ENCODE measurements around the gene GLYATL2. TPM values are rescaled to one million over a fixed set of nuclear protein-coding genes. Genes with fewer than 3 reads are reported as not detected.

The GLYATL2 gene
- total RNA-seq, 4 donors from 2014 or later = 0.87 to 8.6 (median 3.9) TPM; not detected in 1

DNA sequence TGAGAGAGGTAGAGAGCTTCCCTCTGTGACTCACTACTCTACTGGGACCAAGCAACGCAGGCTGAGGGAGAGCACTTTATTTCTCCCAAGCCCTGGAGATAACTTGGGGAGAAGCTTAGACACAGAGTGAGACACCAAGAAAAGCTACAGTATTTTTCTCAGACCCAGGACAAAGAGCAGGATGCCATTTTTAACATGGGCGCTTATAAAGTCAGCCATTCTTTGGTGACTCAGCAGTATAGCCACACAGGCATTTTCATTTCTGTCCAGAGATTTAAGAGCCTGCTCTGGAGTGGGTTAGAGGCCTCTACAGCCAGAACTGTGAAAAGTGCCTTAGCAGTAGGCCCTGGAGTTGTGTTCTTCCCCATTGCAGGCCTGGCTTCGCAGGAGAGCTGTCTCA lies 57.8 kb downstream of the GLYATL2 start:
- WGBS = 80% methylated on average over 3 of the region's 3 CpGs
- Histone ChIP-seq H3K27me3 (no peaks in the 10 kb centered on the region), H3K36me3 (no peaks in the 10 kb centered on the region), H3K9me3 (no peaks in the 10 kb centered on the region), H3K4me1 (no peaks in the 10 kb centered on the region), H3K4me3 (no peak overlapping the region), H3K27ac (no peak overlapping the region)
- no peak for DNase-seq (ENCODE audit: low spot score in 2 of 2)
- TF ChIP-seq EP300 (IDR thresholded peaks at IDR 0.05) (no peak), POLR2AphosphoS5 (IDR thresholded peaks at IDR 0.05) (no peak), POLR2A (IDR thresholded peaks at IDR 0.05) (no peak)
- TF ChIP-seq, protein P1, sequence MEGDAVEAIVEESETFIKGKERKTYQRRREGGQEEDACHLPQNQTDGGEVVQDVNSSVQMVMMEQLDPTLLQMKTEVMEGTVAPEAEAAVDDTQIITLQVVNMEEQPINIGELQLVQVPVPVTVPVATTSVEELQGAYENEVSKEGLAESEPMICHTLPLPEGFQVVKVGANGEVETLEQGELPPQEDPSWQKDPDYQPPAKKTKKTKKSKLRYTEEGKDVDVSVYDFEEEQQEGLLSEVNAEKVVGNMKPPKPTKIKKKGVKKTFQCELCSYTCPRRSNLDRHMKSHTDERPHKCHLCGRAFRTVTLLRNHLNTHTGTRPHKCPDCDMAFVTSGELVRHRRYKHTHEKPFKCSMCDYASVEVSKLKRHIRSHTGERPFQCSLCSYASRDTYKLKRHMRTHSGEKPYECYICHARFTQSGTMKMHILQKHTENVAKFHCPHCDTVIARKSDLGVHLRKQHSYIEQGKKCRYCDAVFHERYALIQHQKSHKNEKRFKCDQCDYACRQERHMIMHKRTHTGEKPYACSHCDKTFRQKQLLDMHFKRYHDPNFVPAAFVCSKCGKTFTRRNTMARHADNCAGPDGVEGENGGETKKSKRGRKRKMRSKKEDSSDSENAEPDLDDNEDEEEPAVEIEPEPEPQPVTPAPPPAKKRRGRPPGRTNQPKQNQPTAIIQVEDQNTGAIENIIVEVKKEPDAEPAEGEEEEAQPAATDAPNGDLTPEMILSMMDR (IDR thresholded peaks at IDR 0.05) = no peak

DNA sequence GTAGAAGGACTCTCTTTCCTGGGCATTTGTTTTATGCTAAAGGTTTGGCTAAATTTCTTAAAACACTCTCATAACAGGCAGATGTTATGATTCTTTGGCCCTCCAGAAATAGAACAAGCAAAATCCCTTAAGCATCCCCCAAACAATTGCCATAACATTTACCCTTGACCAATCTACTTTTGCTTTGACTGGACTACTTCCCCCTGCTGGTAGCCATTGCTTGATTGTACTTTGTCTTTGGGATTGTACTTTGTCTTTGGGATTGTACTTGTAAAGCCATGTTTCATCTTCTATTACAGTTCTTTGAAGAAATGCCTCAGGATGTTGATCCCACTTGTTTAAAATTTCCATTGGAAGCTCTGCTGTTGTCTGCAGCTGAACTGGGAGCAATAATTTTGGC lies 59.5 kb downstream of the GLYATL2 start:
- Histone ChIP-seq H3K4me3 (no peak overlapping the region), H3K36me3 (no peaks in the 10 kb centered on the region), H3K27me3 (no peaks in the 10 kb centered on the region), H3K9me3 (no peaks in the 10 kb centered on the region), H3K4me1 (no peaks in the 10 kb centered on the region), H3K27ac (no peak overlapping the region)
- no peak for DNase-seq (ENCODE audit: low spot score in 2 of 2)
- TF ChIP-seq EP300 (IDR thresholded peaks at IDR 0.05) (no peak), POLR2A (IDR thresholded peaks at IDR 0.05) (no peak), POLR2AphosphoS5 (IDR thresholded peaks at IDR 0.05) (no peak)
- TF ChIP-seq, protein P1 (IDR thresholded peaks at IDR 0.05) = no peak

Other genes starting within 250 kb of the GLYATL2 start
- 1 to 10 TPM; 2.8 to 3.6 (median 3.3) TPM for gene CNTF, start 222.0 kb downstream of the GLYATL2 start, total RNA-seq
- under 1 TPM in 2 of 4 donors, not detected in 2; 0.36 to 0.42 TPM for gene GLYAT, start 112.8 kb downstream of the GLYATL2 start, total RNA-seq
- 1 to 10 TPM in 3 of 4 donors, not detected in 1; 2.4 to 6.1 (median 3.5) TPM for gene GLYATL1, start 94.8 kb upstream of the GLYATL2 start, total RNA-seq
- gene GLYATL1B, start 241.6 kb upstream of the GLYATL2 start, total RNA-seq = not detected

Measured in suprapubic skin (tissue), 4 donors.